Measurements from ENCODE around the gene REXO1. TPM values are rescaled to one million over a fixed set of nuclear protein-coding genes. Genes with fewer than 3 reads are reported as not detected.

REXO1 gene
- total RNA-seq, 1 experiment from 2014 or later: 43.0 TPM

- ChIA-PET CTCF (no interaction called here), POLR2A (no interaction called here)
- Mint-ChIP-seq H3K4me1 (ENCODE audit: low read depth, unreplicated experiment) (no peaks in the 10 kb centered on the region), H3K27me3 (ENCODE audit: insufficient read depth, unreplicated experiment) (no peaks in the 10 kb centered on the region), H3K36me3 (ENCODE audit: insufficient read depth, unreplicated experiment) (peaks cover 64% of the 10 kb centered on the region), H3K27ac (ENCODE audit: unreplicated experiment) (no peak overlapping the region), H3K4me3 (ENCODE audit: unreplicated experiment) (no peak overlapping the region), H3K9me3 (ENCODE audit: unreplicated experiment) (no peaks in the 10 kb centered on the region)
- Histone ChIP-seq H3K36me3 (ENCODE audit: control insufficient read depth, insufficient read depth, low read length) (no peaks in the 10 kb centered on the region; the same call in 1 of the 2 replicates), H3K4me1 (no peaks in the 10 kb centered on the region), H3K27me3 (replicated peaks; ENCODE audit: control insufficient read depth, insufficient read depth, low read length) (no peaks in the 10 kb centered on the region), H3K4me3 (ENCODE audit: low read depth, low read length) (no peak overlapping the region), H3K9me3 (no peaks in the 10 kb centered on the region)
- DNase-seq: no peak
- intact Hi-C loops (cut with micrococcal nuclease; ENCODE audit: unreplicated experiment): no loop called here
- no peak for TF ChIP-seq CTCF (IDR thresholded peaks at IDR 0.05; ENCODE audit: insufficient read depth in 1 of 2, low read depth in 1 of 2, low read length in 1 of 2, severe bottlenecking in 1 of 2, unreplicated experiment in 1 of 2)
- BruUV-seq (replicated peaks): no TSS peak
Observed at GRCh38 chr19:1824252-1824622, 24.0 kb downstream of the REXO1 start.

GRCh38 chr19:1823539-1824251, 24.6 kb downstream of the REXO1 start:
- Mint-ChIP-seq H3K4me1 (ENCODE audit: low read depth, unreplicated experiment) (no peaks in the 10 kb centered on the region), H3K36me3 (ENCODE audit: insufficient read depth, unreplicated experiment) (peaks cover 61% of the 10 kb centered on the region), H3K4me3 (ENCODE audit: unreplicated experiment) (no peak overlapping the region), H3K27ac (ENCODE audit: unreplicated experiment) (no peak overlapping the region), H3K9me3 (ENCODE audit: unreplicated experiment) (no peaks in the 10 kb centered on the region), H3K27me3 (ENCODE audit: insufficient read depth, unreplicated experiment) (no peaks in the 10 kb centered on the region)
- H3K4me3 ChIP-seq (ENCODE audit: low read depth, low read length): no peak overlapping the region
- H3K9me3 ChIP-seq: no peaks in the 10 kb centered on the region
- H3K4me1 ChIP-seq: no peaks in the 10 kb centered on the region
- POLR2A ChIA-PET: no interaction called here
- no peaks in the 10 kb centered on the region for H3K27me3 ChIP-seq (replicated peaks; ENCODE audit: control insufficient read depth, insufficient read depth, low read length)
- no peak for DNase-seq
- BruUV-seq (replicated peaks): no TSS peak
- intact Hi-C loops (cut with micrococcal nuclease; ENCODE audit: unreplicated experiment): no loop called here
- H3K36me3 ChIP-seq (ENCODE audit: control insufficient read depth, insufficient read depth, low read length): no peaks in the 10 kb centered on the region; the same call in 1 of the 2 replicates
- TF ChIP-seq CTCF (IDR thresholded peaks at IDR 0.05; ENCODE audit: insufficient read depth in 1 of 2, low read depth in 1 of 2, low read length in 1 of 2, severe bottlenecking in 1 of 2, unreplicated experiment in 1 of 2): no peak
- CTCF ChIA-PET: no interaction called here

GRCh38 chr19:1823020-1823419, 25.3 kb downstream of the REXO1 start:
- no peaks in the 10 kb centered on the region for H3K27me3 ChIP-seq (replicated peaks; ENCODE audit: control insufficient read depth, insufficient read depth, low read length)
- no peaks in the 10 kb centered on the region for H3K4me1 ChIP-seq
- BruUV-seq (replicated peaks): no TSS peak
- no peak overlapping the region for H3K27ac Mint-ChIP-seq (ENCODE audit: unreplicated experiment)
- no peaks in the 10 kb centered on the region for H3K27me3 Mint-ChIP-seq (ENCODE audit: insufficient read depth, unreplicated experiment)
- no peak for DNase-seq
- peaks cover 58% of the 10 kb centered on the region for H3K36me3 Mint-ChIP-seq (ENCODE audit: insufficient read depth, unreplicated experiment)
- intact Hi-C loops (cut with micrococcal nuclease; ENCODE audit: unreplicated experiment): no loop called here
- H3K4me1 Mint-ChIP-seq (ENCODE audit: low read depth, unreplicated experiment): no peaks in the 10 kb centered on the region
- no peak overlapping the region for H3K4me3 ChIP-seq (ENCODE audit: low read depth, low read length)
- H3K9me3 ChIP-seq: no peaks in the 10 kb centered on the region
- H3K36me3 ChIP-seq (ENCODE audit: control insufficient read depth, insufficient read depth, low read length): no peaks in the 10 kb centered on the region; the same call in 1 of the 2 replicates
- CTCF ChIA-PET: no interaction called here
- H3K4me3 Mint-ChIP-seq (ENCODE audit: unreplicated experiment): no peak overlapping the region
- no peak for TF ChIP-seq CTCF (IDR thresholded peaks at IDR 0.05; ENCODE audit: insufficient read depth in 1 of 2, low read depth in 1 of 2, low read length in 1 of 2, severe bottlenecking in 1 of 2, unreplicated experiment in 1 of 2)
- POLR2A ChIA-PET: no interaction called here
- H3K9me3 Mint-ChIP-seq (ENCODE audit: unreplicated experiment): no peaks in the 10 kb centered on the region
